MM.1S (cell line): Measurements from ENCODE around the gene WDR3.

Experiments used
- DNase-seq: peaks from one replicate; pipeline ENCODE4 v3.0.0-alpha.2; 2015
- H2AFZ ChIP-seq: fragments of 300-600 bp; sonication (generic); 2 replicates; pipeline ENCODE4 v1.6.0; 2016; ENCODE audit warnings: antibody characterized with exemption, low read length
- H3F3A ChIP-seq: fragments of 300-600 bp; sonication (generic); 2 replicates; pipeline ENCODE4 v1.6.1; 2016; ENCODE audit warnings: mild to moderate bottlenecking, antibody characterized with exemption, low read length, moderate library complexity, mixed read lengths; ENCODE audit not compliant: insufficient read depth
- H3K27ac ChIP-seq: fragments of 300-600 bp; sonication (generic); 2 replicates; pipeline ENCODE4 v1.5.1; 2016; ENCODE audit warnings: mild to moderate bottlenecking, low read length
- H3K27me3 ChIP-seq: fragments of 300-600 bp; sonication (generic); replicated peaks from 2 replicates; pipeline ENCODE4 v1.6.0; 2016; ENCODE audit warnings: low read length; ENCODE audit not compliant: insufficient read depth
- H3K36me3 ChIP-seq: fragments of 300-600 bp; sonication (generic); replicated peaks from 2 replicates; pipeline ENCODE4 v1.6.1; 2016; ENCODE audit warnings: mild to moderate bottlenecking, low read length, mixed read lengths; ENCODE audit not compliant: insufficient read depth
- H3K4me1 ChIP-seq: fragments of 300-600 bp; sonication (generic); 2 replicates; pipeline ENCODE4 v1.6.1; 2016; ENCODE audit warnings: low read length, mixed read lengths
- H3K4me2 ChIP-seq: fragments of 300-600 bp; sonication (generic); 2 replicates; pipeline ENCODE4 v1.6.0; 2016; ENCODE audit warnings: low read depth, low read length
- H3K4me3 ChIP-seq: fragments of 300-600 bp; sonication (generic); 2 replicates; pipeline ENCODE4 v1.5.1; 2016; ENCODE audit warnings: low read length, mixed read lengths
- H3K79me2 ChIP-seq: fragments of 300-600 bp; sonication (generic); 2 replicates; pipeline ENCODE4 v1.6.1; 2016; ENCODE audit warnings: mixed run types, low read length, mixed read lengths
- H3K9ac ChIP-seq: fragments of 300-600 bp; sonication (generic); 2 replicates; pipeline ENCODE4 v1.6.1; 2016; ENCODE audit warnings: low read length, mixed read lengths
- H3K9me2 ChIP-seq: fragments of 300-600 bp; sonication (generic); replicated peaks from 2 replicates; pipeline ENCODE4 v1.6.1; 2016; ENCODE audit warnings: mild to moderate bottlenecking, low read length, mixed read lengths; ENCODE audit not compliant: insufficient read depth
- H3K9me3 ChIP-seq: fragments of 300-600 bp; sonication (generic); replicated peaks from 2 replicates; pipeline ENCODE4 v1.6.1; 2016; ENCODE audit warnings: mild to moderate bottlenecking, low read length, mixed read lengths; ENCODE audit not compliant: insufficient read depth
- H4K20me1 ChIP-seq: fragments of 300-600 bp; sonication (generic); 2 replicates; pipeline ENCODE4 v1.6.1; 2016; ENCODE audit warnings: mild to moderate bottlenecking, low read length, moderate library complexity, mixed read lengths; ENCODE audit not compliant: insufficient read depth
- CTCF ChIP-seq: fragments of 300-600 bp; sonication (generic); IDR thresholded peaks from 2 replicates; pipeline ENCODE4 v1.5.1; 2016; ENCODE audit warnings: antibody characterized with exemption, low read length, mixed read lengths
- EZH2 ChIP-seq: fragments of 300-600 bp; sonication (generic); optimal IDR thresholded peaks from 2 replicates; pipeline ENCODE3; 2017; ENCODE audit warnings: low read depth, mild to moderate bottlenecking, antibody characterized with exemption, low read length, mixed read lengths
- EZH2phosphoT487 ChIP-seq: fragments of 300-600 bp; sonication (generic); IDR thresholded peaks from 2 replicates; pipeline ENCODE4 v1.6.1; 2018; ENCODE audit warnings: antibody characterized with exemption, low read length

The WDR3 gene

DNA sequence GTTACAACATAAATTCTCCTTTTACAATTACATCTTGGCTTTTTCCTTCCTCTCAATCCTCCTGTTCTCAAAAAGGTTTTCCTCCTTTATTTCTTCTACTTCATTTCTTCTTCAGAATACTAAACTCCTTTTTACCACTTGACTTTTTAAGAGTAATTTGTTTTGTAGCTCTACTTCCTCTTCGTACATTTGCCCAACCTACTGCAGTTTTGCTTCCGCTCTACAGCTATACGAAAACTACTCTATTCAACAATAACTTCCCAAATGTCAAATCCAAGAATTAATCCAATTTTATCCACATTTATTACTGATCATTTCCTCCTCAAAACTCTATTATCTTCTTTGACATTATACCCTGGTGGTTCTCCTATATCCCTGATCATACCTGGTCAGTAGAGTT is 3.6 kb upstream of the WDR3 start:
- Histone ChIP-seq H3K9ac (no peak overlapping the region), H3K4me2 (no peak overlapping the region), H3K36me3 (no peaks in the 10 kb centered on the region), H3K79me2 (peaks cover 56% of the 10 kb centered on the region), H2AFZ (no peak overlapping the region), H3K9me2 (no peaks in the 10 kb centered on the region), H3K4me1 (no peaks in the 10 kb centered on the region), H3K27me3 (no peaks in the 10 kb centered on the region), H3K9me3 (no peaks in the 10 kb centered on the region), H4K20me1 (no peaks in the 10 kb centered on the region), H3K4me3 (no peak overlapping the region), H3K27ac (no peak overlapping the region), H3F3A (peaks cover 6% of the 10 kb centered on the region; the same call in 1 of the 2 replicates)
- no peak for DNase-seq
- TF ChIP-seq EZH2, result no peak
- no peak for TF ChIP-seq CTCF
- TF ChIP-seq EZH2phosphoT487, result no peak

DNA sequence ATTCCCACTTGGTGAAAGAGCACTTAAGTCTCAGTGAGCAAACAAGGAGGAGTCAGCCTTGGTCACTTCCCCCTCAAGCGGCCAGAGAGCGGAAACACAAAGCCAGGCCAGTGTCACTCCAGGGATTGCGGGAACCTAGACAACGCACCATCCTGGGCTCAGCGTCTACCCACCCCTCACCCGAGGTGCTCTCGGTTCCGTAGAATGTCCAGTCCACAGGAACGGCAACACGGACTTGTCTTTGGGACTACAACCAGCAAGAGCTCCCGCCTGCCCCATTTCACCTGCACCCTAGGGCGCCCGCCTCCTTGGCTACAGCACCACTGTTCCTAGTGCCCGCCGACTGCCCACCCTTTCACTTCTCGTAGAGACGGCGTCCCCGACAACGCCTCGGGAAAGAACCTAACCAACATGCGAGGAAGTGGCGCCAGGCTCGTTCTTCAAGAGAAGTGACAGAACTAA is 627 bp upstream of the WDR3 start:
- DNase-seq, result peak; percentile 35
- no peaks in the 10 kb centered on the region for H3K9me3 ChIP-seq
- H2AFZ ChIP-seq, result peak overlapping the region; percentile 70
- H3K27me3 ChIP-seq, result no peaks in the 10 kb centered on the region
- peak overlapping the region; percentile 75; the same call in 1 of the 2 replicates for H3K27ac ChIP-seq
- peak overlapping the region; percentile 48 for H3K4me2 ChIP-seq
- H3K36me3 ChIP-seq, result no peaks in the 10 kb centered on the region
- H3K9me2 ChIP-seq, result no peaks in the 10 kb centered on the region
- H3K9ac ChIP-seq, result peak overlapping the region; percentile 67; the same call in 1 of the 2 replicates
- TF ChIP-seq EZH2phosphoT487 (no peak), EZH2 (no peak), CTCF (no peak)
- peaks cover 6% of the 10 kb centered on the region; the same call in 1 of the 2 replicates for H3F3A ChIP-seq
- peaks cover 85% of the 10 kb centered on the region for H3K79me2 ChIP-seq
- H3K4me1 ChIP-seq, result 0 out of 2 replicates have a peak, but pooled peaks cover 3% of the 10 kb centered on the region
- peak overlapping the region; percentile 94 for H3K4me3 ChIP-seq
- no peaks in the 10 kb centered on the region for H4K20me1 ChIP-seq

GRCh38 chr1:117930173-117930447 is 571 bp downstream of the WDR3 start:
- H3K9ac ChIP-seq, result peak overlapping the region; percentile 74
- peak overlapping the region; percentile 75 for H3K4me2 ChIP-seq
- 0 out of 2 replicates have a peak, but pooled peaks cover 3% of the 10 kb centered on the region for H3K4me1 ChIP-seq
- H3K36me3 ChIP-seq, result no peaks in the 10 kb centered on the region
- no peaks in the 10 kb centered on the region for H3K9me2 ChIP-seq
- H2AFZ ChIP-seq, result peak overlapping the region; percentile 71
- DNase-seq, result peak; percentile 6
- peak overlapping the region; percentile 94 for H3K4me3 ChIP-seq
- H3K79me2 ChIP-seq, result peaks cover 88% of the 10 kb centered on the region
- no peaks in the 10 kb centered on the region for H3K9me3 ChIP-seq
- H3K27me3 ChIP-seq, result no peaks in the 10 kb centered on the region
- TF ChIP-seq EZH2 (no peak), EZH2phosphoT487 (no peak), CTCF (no peak)
- H3F3A ChIP-seq, result peaks cover 6% of the 10 kb centered on the region; the same call in 1 of the 2 replicates
- H4K20me1 ChIP-seq, result no peaks in the 10 kb centered on the region
- peak overlapping the region; percentile 75 for H3K27ac ChIP-seq
